K562 (cell line): ENCODE data around the gene ALDH16A1. TPM values are rescaled to one million over a fixed set of nuclear protein-coding genes. Genes with fewer than 3 reads are reported as not detected.

Source experiments
- ATAC-seq: fragments of 200-7000 bp; cut with Tn5 transposase; 3 replicates; pipeline ENCODE4 v1.9.1; 2020; ENCODE audit warnings: moderate library complexity
- BruUV-seq: library from RNA; stranded (reverse); fragments of 400-500 nt; replicated peaks from 2 replicates; lab custom pipeline; 2021; lab: Mats Ljungman, UMichigan
- CTCF ChIA-PET: fragments of 300-600 bp; formaldehyde crosslinking; extraction: SDS; loops from one replicate; lab custom pipeline; 2021; ENCODE audit warnings: low intra/inter-chr PET ratio; lab: Yijun Ruan, JAX
- POLR2A ChIA-PET: fragments of 300-600, 350-650 bp; sonication (Branson Sonifier 250); formaldehyde crosslinking; extraction: SDS; loops from one replicate; lab custom pipeline; 2021; ENCODE audit warnings: antibody characterized with exemption, inconsistent platforms; lab: Yijun Ruan, JAX
- DNase-seq, 4 experiments: peaks; one replicate each; pipeline versions ENCODE4 v3.0.0 to v3.0.0-alpha.2; 2011 to 2018; ENCODE audit warnings: low spot score in 3 of 4, mixed read lengths in 3 of 4; ENCODE audit errors: extremely low read depth in 1 of 4
- FAIRE-seq: peaks from 2 replicates; lab custom pipeline; 2011; peaks lifted over from hg19 to GRCh38; lab: Jason Lieb, UNC
- H2AFZ ChIP-seq: 2 replicates; pipeline ENCODE4 v1.6.0; 2011; ENCODE audit warnings: low read depth, low read length, control low read depth, inconsistent platforms
- H3K27ac ChIP-seq: fragments of 200-600 bp; 3 replicates; pipeline ENCODE4 v1.8.0; 2011; ENCODE audit warnings: low read depth, mild to moderate bottlenecking, control low read depth, inconsistent platforms, low read length, moderate library complexity, mixed read lengths; ENCODE audit errors: extremely low read depth
- H3K27me3 ChIP-seq, 2 experiments: fragments of 300-600 bp in 1 of 2; 2 replicates in 1 of 2; 3 replicates in 1 of 2; pipeline versions ENCODE4 v1.6.0 to v1.8.0; 2011; ENCODE audit warnings: inconsistent platforms in 2 of 2, low read length in 2 of 2, mild to moderate bottlenecking in 1 of 2, mixed read lengths in 1 of 2, moderate library complexity in 1 of 2; ENCODE audit not compliant: control insufficient read depth in 2 of 2, insufficient read depth in 2 of 2
- H3K36me3 ChIP-seq: fragments of 300-600 bp; 3 replicates; pipeline ENCODE4 v1.8.0; 2011; ENCODE audit warnings: mild to moderate bottlenecking, low read length, inconsistent platforms; ENCODE audit not compliant: control insufficient read depth, insufficient read depth
- H3K4me1 ChIP-seq, 2 experiments: fragments of 200-600 bp in 1 of 2; replicated peaks in 1 of 2; 2 replicates in 1 of 2; 3 replicates in 1 of 2; pipeline versions ENCODE4 v1.5.1 to v1.8.0; 2011; ENCODE audit warnings: inconsistent platforms in 2 of 2, low read length in 2 of 2, mild to moderate bottlenecking in 1 of 2, mixed read lengths in 1 of 2, moderate library complexity in 1 of 2; ENCODE audit not compliant: control insufficient read depth in 2 of 2, insufficient read depth in 2 of 2
- H3K4me2 ChIP-seq: 2 replicates; pipeline ENCODE4 v1.6.1; 2011; ENCODE audit warnings: low read length, control low read depth, inconsistent platforms, mixed read lengths; ENCODE audit not compliant: insufficient read depth
- H3K4me3 ChIP-seq: fragments of 200-600 bp; sonication (generic), shearing (Covaris generic); 2 replicates; pipeline ENCODE4 v1.5.1; 2016; ENCODE audit warnings: control low read depth, inconsistent platforms
- H3K79me2 ChIP-seq: fragments of 200-600 bp; 3 replicates; pipeline ENCODE4 v1.8.0; 2011; ENCODE audit warnings: low read length, inconsistent platforms; ENCODE audit not compliant: control insufficient read depth, insufficient read depth
- H3K9ac ChIP-seq, 2 experiments: 2 replicates each; pipeline versions ENCODE4 v1.6.0 to v1.6.1; 2011; ENCODE audit warnings: low read depth in 2 of 2, low read length in 2 of 2, control low read depth in 1 of 2, inconsistent platforms in 1 of 2, mild to moderate bottlenecking in 1 of 2, mixed read lengths in 1 of 2; ENCODE audit not compliant: insufficient read depth in 1 of 2
- H3K9me1 ChIP-seq: one replicate; pipeline ENCODE4 v1.6.0; 2011; ENCODE audit warnings: inconsistent platforms, mild to moderate bottlenecking, low read length, moderate library complexity; ENCODE audit not compliant: control insufficient read depth, insufficient read depth
- H3K9me3 ChIP-seq: replicated peaks from 2 replicates; pipeline ENCODE4 v1.5.1; 2011; ENCODE audit warnings: low read depth, low read length, inconsistent platforms; ENCODE audit not compliant: control insufficient read depth, insufficient read depth
- H4K20me1 ChIP-seq: replicated peaks from 2 replicates; pipeline ENCODE4 v1.6.1; 2011; ENCODE audit warnings: low read length, inconsistent platforms, mixed read lengths; ENCODE audit not compliant: control insufficient read depth, insufficient read depth
- BCOR ChIP-seq: fragments of 450-650 bp; IDR thresholded peaks from 2 replicates; pipeline ENCODE4 v1.6.1; 2016
- ILK ChIP-seq: fragments of 450-650 bp; IDR thresholded peaks from 2 replicates; pipeline ENCODE4 v1.6.1; 2016; ENCODE audit warnings: missing genetic modification characterization, low read depth, mild to moderate bottlenecking, missing compliant biosample characterization, moderate library complexity, borderline replicate concordance
- KDM1A ChIP-seq, 2 experiments: fragments of 450-650 bp; IDR thresholded peaks; 2 replicates each; pipeline ENCODE4 v1.6.1; 2016; ENCODE audit warnings: mild to moderate bottlenecking in 2 of 2
- PCBP1 ChIP-seq: fragments of 200-400 bp; formaldehyde crosslinking; IDR thresholded peaks from 2 replicates; pipeline ENCODE4 v1.6.1; 2018; ENCODE audit warnings: mild to moderate bottlenecking, low read depth, low read length; ENCODE audit not compliant: poor library complexity, severe bottlenecking
- POLR2B ChIP-seq: fragments of 450-650 bp; IDR thresholded peaks from 2 replicates; pipeline ENCODE4 v1.6.1; 2018; ENCODE audit warnings: low read depth; ENCODE audit not compliant: partially characterized antibody
- RBM25 ChIP-seq: fragments of 200-400 bp; formaldehyde crosslinking; IDR thresholded peaks from 2 replicates; pipeline ENCODE4 v1.6.1; 2018; ENCODE audit warnings: low read length, low read depth, moderate library complexity; ENCODE audit not compliant: severe bottlenecking
- ZFP36 ChIP-seq: fragments of 150-350 bp; IDR thresholded peaks from 2 replicates; pipeline ENCODE4 v1.6.1; 2018; ENCODE audit warnings: low read length, low read depth; ENCODE audit not compliant: partially characterized antibody
- ZNF444 ChIP-seq: fragments of 250-450 bp; sonication (Bioruptor Pico); IDR thresholded peaks from 2 replicates; pipeline ENCODE4 v1.4.0; 2020; ENCODE audit warnings: mild to moderate bottlenecking, moderate library complexity
- WGBS: fragments of 100-300 bp; shearing (Covaris generic); methylation state at CpG from one replicate; pipeline ENCODE4 v1.1.6; 2016; ENCODE audit warnings: low coverage, mixed read lengths; ENCODE audit not compliant: insufficient coverage; ENCODE audit errors: missing lambda C conversion rate; 5-methylcytosine and 5-hydroxymethylcytosine counted together
- in situ Hi-C: fragments of 300-500 bp; cut with MboI; formaldehyde crosslinking; loops from 4 replicates; pipeline ENCODE4 v1.15.0; 2018; ENCODE audit warnings: inconsistent platforms, mixed read lengths
- intact Hi-C: fragments of 100-400 bp; cut with micrococcal nuclease; formaldehyde crosslinking; loops from 2 replicates; pipeline ENCODE4 v1.14.2; 2022
- polyA plus RNA-seq, 8 experiments: library from polyadenylated mRNA; depleted of rRNA in 4 of 8; stranded (reverse) in 5 of 8; unstranded in 3 of 8; fragments of >200 nt; fragmentation: Nextera tagmentation in 2 of 8; fragmentation: Illumina TruSeq in 1 of 8; extraction: Ambion mirVana in 2 of 8; extraction: Trizol in 1 of 8; gene quantifications; 2 replicates each; pipeline versions ENCODE4 v1.2.1 to v1.2.3, GENCODE V29; 2011 to 2014; ENCODE audit warnings: inconsistent platforms in 1 of 8, missing spikeins in 1 of 8
- total RNA-seq, 7 experiments: library from RNA; depleted of rRNA in 6 of 7; stranded (reverse); fragments of >200 nt in 6 of 7; fragmentation: Illumina TruSeq in 2 of 7; extraction: Trizol in 2 of 7; gene quantifications; 2 replicates each; pipeline versions ENCODE4 v1.2.1 to v1.2.3, GENCODE V29; 2011 to 2021; ENCODE audit warnings: low replicate concordance in 1 of 7

Gene ALDH16A1
- total and polyA plus RNA-seq, 9 of the 15 experiments (the other 6 are each of a cell fraction or from before 2014, with no cell fraction given), result 2.2 to 52.2 (median 7.6) TPM

- BruUV-seq, result no TSS peak
- no peaks in the 10 kb centered on the region for H3K9me1 ChIP-seq
- ChIA-PET CTCF (no interaction called here), POLR2A (interaction anchor here (1.7 to 2.4 kb wide), 2 partner anchors 9 to 16 kb away, joined by 5 to 9 read pairs; partner anchors contain the start of gene RPS11)
- intact Hi-C loops (no loop called here), in situ Hi-C loops (no loop called here)
- H3K36me3 ChIP-seq, result no peaks in the 10 kb centered on the region
- H4K20me1 ChIP-seq, result no peaks in the 10 kb centered on the region
- DNase-seq (no peak), ATAC-seq (no peak), FAIRE-seq (no peak)
- peak overlapping the region in 1 of 2 experiments; percentile 76; a peak in 1 of 4 replicates for H3K9ac ChIP-seq
- no peaks in the 10 kb centered on the region for H3K27me3 ChIP-seq
- no peak overlapping the region for H2AFZ ChIP-seq
- peaks cover 0 to 35% of the 10 kb centered on the region in 2 experiments; a peak in 3 of 5 replicates for H3K4me1 ChIP-seq
- H3K27ac ChIP-seq, result no peak overlapping the region
- 91% methylated on average over 10 of the region's 14 CpGs for WGBS
- no peaks in the 10 kb centered on the region for H3K9me3 ChIP-seq
- no peaks in the 10 kb centered on the region for H3K79me2 ChIP-seq
- H3K4me3 ChIP-seq, result no peak overlapping the region
- TF ChIP-seq ILK (tag) (no peak), BCOR (peak; percentile 90), POLR2B (no peak), RBM25 (peak; percentile 65), KDM1A (IDR thresholded peaks at IDR 0.05) (peak; percentile 53 to 75), PCBP1 (peak; percentile 34), ZNF444 (CRISPR knock-in tag) (no peak), ZFP36 (peak; percentile 44)
- no peak overlapping the region for H3K4me2 ChIP-seq
Observed at GRCh38 chr19:49479975-49480628, 27.1 kb downstream of the ALDH16A1 start.
